HEK293 (cell line): Measurements from ENCODE around the gene ACSS2.

Experiments used
- HOXA7 ChIP-seq: sonication (generic); formaldehyde crosslinking; IDR thresholded peaks from 2 replicates; pipeline ENCODE4 v1.8.1; 2022; ENCODE audit warnings: missing genetic modification reagents, borderline replicate concordance
- KLF8 ChIP-seq: fragments of 450-650 bp; formaldehyde crosslinking; IDR thresholded peaks from 2 replicates; pipeline ENCODE4 v1.5.1; 2016; ENCODE audit warnings: missing biosample characterization, missing genetic modification characterization
- REST ChIP-seq: fragments of 450-650 bp; formaldehyde crosslinking; IDR thresholded peaks from 2 replicates; pipeline ENCODE4 v1.5.1; 2016; ENCODE audit warnings: missing biosample characterization, missing genetic modification characterization
- SP7 ChIP-seq: fragments of 450-650 bp; formaldehyde crosslinking; IDR thresholded peaks from 2 replicates; pipeline ENCODE4 v1.5.1; 2016; ENCODE audit warnings: missing biosample characterization, missing genetic modification characterization
- ZNF174 ChIP-seq: fragments of 450-650 bp; formaldehyde crosslinking; IDR thresholded peaks from 2 replicates; pipeline ENCODE4 v1.5.0; 2017; ENCODE audit warnings: missing biosample characterization, mild to moderate bottlenecking, missing genetic modification characterization
- ZNF2 ChIP-seq: fragments of 450-650 bp; formaldehyde crosslinking; IDR thresholded peaks from 2 replicates; pipeline ENCODE4 v1.5.1; 2016; ENCODE audit warnings: missing biosample characterization, missing genetic modification characterization
- ZNF214 ChIP-seq: fragments of 450-650 bp; formaldehyde crosslinking; IDR thresholded peaks from 2 replicates; pipeline ENCODE4 v1.5.1; 2017; ENCODE audit warnings: missing biosample characterization, mild to moderate bottlenecking, missing genetic modification characterization, borderline replicate concordance
- ZNF292 ChIP-seq: fragments of 450-650 bp; formaldehyde crosslinking; IDR thresholded peaks from 2 replicates; pipeline ENCODE4 v1.5.1; 2016; ENCODE audit warnings: low read depth, missing biosample characterization, missing genetic modification characterization, borderline replicate concordance
- ZNF302 ChIP-seq: fragments of 450-650 bp; formaldehyde crosslinking; IDR thresholded peaks from 2 replicates; pipeline ENCODE4 v1.5.1; 2016; ENCODE audit warnings: missing biosample characterization, missing genetic modification characterization, low read depth
- ZNF423 ChIP-seq: fragments of 450-650 bp; formaldehyde crosslinking; IDR thresholded peaks from 2 replicates; pipeline ENCODE4 v1.5.1; 2016; ENCODE audit warnings: missing biosample characterization, missing genetic modification characterization
- ZNF510 ChIP-seq: fragments of 450-650 bp; formaldehyde crosslinking; IDR thresholded peaks from 2 replicates; pipeline ENCODE4 v1.5.1; 2018; ENCODE audit warnings: mild to moderate bottlenecking, missing genetic modification characterization, missing biosample characterization; ENCODE audit not compliant: insufficient replicate concordance
- TF ChIP-seq, protein P1 (sequence below): fragments of 450-650 bp; formaldehyde crosslinking; IDR thresholded peaks from 2 replicates; pipeline ENCODE4 v1.5.1; 2016; ENCODE audit warnings: missing biosample characterization, missing genetic modification characterization
- TF ChIP-seq, protein P2 (sequence below): fragments of 450-650 bp; formaldehyde crosslinking; IDR thresholded peaks from 2 replicates; pipeline ENCODE4 v1.5.1; 2016; ENCODE audit warnings: missing biosample characterization, missing genetic modification characterization

DNA sequence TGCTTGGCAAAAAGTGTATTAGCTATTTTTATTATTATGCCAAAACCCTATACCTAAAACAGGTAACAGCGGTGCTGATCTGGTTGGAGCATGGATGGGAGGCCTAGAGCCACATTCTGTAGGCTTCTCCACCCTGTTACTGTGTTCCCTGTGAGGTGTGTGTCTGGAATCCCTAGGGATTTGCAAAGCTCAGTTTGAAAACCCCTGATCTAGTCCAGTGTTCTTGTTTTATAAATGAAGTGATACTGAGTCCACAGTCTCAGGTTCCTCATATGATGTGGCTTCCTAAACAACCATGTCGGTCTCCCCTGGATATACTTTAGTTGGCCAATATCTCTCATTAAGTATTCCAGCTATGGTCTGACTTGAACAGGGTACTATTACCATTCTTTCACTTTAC lies 16.3 kb downstream of the ACSS2 start:
- TF ChIP-seq REST (tag by site-specific recombination) (no peak), KLF8 (no peak), SP7 (no peak), ZNF423 (no peak), ZNF174 (tag by site-specific recombination) (no peak), ZNF292 (no peak), HOXA7 (CRISPR knock-in tag) (no peak), ZNF302 (tag by site-specific recombination) (no peak), ZNF510 (tag by site-specific recombination) (no peak), ZNF2 (no peak), ZNF214 (no peak)
- TF ChIP-seq, protein P1, sequence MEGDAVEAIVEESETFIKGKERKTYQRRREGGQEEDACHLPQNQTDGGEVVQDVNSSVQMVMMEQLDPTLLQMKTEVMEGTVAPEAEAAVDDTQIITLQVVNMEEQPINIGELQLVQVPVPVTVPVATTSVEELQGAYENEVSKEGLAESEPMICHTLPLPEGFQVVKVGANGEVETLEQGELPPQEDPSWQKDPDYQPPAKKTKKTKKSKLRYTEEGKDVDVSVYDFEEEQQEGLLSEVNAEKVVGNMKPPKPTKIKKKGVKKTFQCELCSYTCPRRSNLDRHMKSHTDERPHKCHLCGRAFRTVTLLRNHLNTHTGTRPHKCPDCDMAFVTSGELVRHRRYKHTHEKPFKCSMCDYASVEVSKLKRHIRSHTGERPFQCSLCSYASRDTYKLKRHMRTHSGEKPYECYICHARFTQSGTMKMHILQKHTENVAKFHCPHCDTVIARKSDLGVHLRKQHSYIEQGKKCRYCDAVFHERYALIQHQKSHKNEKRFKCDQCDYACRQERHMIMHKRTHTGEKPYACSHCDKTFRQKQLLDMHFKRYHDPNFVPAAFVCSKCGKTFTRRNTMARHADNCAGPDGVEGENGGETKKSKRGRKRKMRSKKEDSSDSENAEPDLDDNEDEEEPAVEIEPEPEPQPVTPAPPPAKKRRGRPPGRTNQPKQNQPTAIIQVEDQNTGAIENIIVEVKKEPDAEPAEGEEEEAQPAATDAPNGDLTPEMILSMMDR (tag by site-specific recombination): no peak
- TF ChIP-seq, protein P2, sequence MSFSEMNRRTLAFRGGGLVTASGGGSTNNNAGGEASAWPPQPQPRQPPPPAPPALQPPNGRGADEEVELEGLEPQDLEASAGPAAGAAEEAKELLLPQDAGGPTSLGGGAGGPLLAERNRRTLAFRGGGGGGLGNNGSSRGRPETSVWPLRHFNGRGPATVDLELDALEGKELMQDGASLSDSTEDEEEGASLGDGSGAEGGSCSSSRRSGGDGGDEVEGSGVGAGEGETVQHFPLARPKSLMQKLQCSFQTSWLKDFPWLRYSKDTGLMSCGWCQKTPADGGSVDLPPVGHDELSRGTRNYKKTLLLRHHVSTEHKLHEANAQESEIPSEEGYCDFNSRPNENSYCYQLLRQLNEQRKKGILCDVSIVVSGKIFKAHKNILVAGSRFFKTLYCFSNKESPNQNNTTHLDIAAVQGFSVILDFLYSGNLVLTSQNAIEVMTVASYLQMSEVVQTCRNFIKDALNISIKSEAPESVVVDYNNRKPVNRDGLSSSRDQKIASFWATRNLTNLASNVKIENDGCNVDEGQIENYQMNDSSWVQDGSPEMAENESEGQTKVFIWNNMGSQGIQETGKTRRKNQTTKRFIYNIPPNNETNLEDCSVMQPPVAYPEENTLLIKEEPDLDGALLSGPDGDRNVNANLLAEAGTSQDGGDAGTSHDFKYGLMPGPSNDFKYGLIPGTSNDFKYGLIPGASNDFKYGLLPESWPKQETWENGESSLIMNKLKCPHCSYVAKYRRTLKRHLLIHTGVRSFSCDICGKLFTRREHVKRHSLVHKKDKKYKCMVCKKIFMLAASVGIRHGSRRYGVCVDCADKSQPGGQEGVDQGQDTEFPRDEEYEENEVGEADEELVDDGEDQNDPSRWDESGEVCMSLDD (tag by site-specific recombination): no peak
